Panc1 (cell line): ENCODE data around the gene TMEM132C. TPM values are rescaled to one million over a fixed set of nuclear protein-coding genes. Genes with fewer than 3 reads are reported as not detected.

Experiments
- ATAC-seq: fragments of 200-7000 bp; cut with Tn5 transposase; 2 replicates; pipeline ENCODE4 v1.9.1; 2020; ENCODE audit warnings: mild to moderate bottlenecking, moderate library complexity
- Bru-seq: library from RNA; stranded (reverse); fragments of 400-500 nt; gene quantifications from one replicate; lab custom pipeline; 2021; lab: Mats Ljungman, UMichigan
- BruChase-seq, 2 experiments: library from RNA; stranded (reverse); fragments of 400-500 nt; gene quantifications; one replicate each; lab custom pipeline; 2021; lab: Mats Ljungman, UMichigan
- BruUV-seq: library from RNA; stranded (reverse); fragments of 400-500 nt; replicated peaks from 2 replicates; lab custom pipeline; 2021; lab: Mats Ljungman, UMichigan
- CTCF ChIA-PET: fragments of 300-600 bp; sonication (Branson Sonifier 250); formaldehyde crosslinking; loops from one replicate; lab custom pipeline; 2022; ENCODE audit warnings: antibody characterized with exemption; lab: Charles Lee
- POLR2A ChIA-PET: fragments of 300-600 bp; sonication (Branson Sonifier 250); formaldehyde crosslinking; loops from one replicate; lab custom pipeline; 2022; ENCODE audit warnings: antibody characterized with exemption; lab: Charles Lee
- DNase-seq: peaks from one replicate; pipeline ENCODE4 v3.0.0-alpha.2; 2010; ENCODE audit warnings: low read depth, low spot score
- H3K27ac ChIP-seq: 2 replicates; pipeline ENCODE4 v1.5.1; 2011; ENCODE audit warnings: mild to moderate bottlenecking, low read length, inconsistent platforms
- H3K27me3 ChIP-seq: fragments of 200-500 bp; sonication (Bioruptor generic); 2 replicates; pipeline ENCODE4 v1.6.0; 2014; ENCODE audit warnings: low read length, inconsistent platforms; ENCODE audit not compliant: control insufficient read depth, insufficient read depth
- H3K36me3 ChIP-seq: fragments of 200-500 bp; sonication (Bioruptor generic); 2 replicates; pipeline ENCODE4 v1.5.1; 2014; ENCODE audit warnings: inconsistent platforms, mild to moderate bottlenecking, low read length, moderate library complexity; ENCODE audit not compliant: control insufficient read depth, insufficient read depth
- H3K4me1 ChIP-seq: 2 replicates; pipeline ENCODE4 v1.5.1; 2011; ENCODE audit warnings: inconsistent platforms, mild to moderate bottlenecking, low read length, moderate library complexity; ENCODE audit not compliant: control insufficient read depth, insufficient read depth
- H3K4me3 ChIP-seq, 2 experiments: 2 replicates each; pipeline ENCODE4 v1.5.1; 2011 to 2012; ENCODE audit warnings: low read depth in 2 of 2, low read length in 2 of 2, mild to moderate bottlenecking in 2 of 2, inconsistent platforms in 1 of 2, moderate library complexity in 1 of 2
- H3K9me3 ChIP-seq: fragments of 200-500 bp; sonication (Bioruptor generic); 2 replicates; pipeline ENCODE4 v1.5.1; 2014; ENCODE audit warnings: low read depth, mild to moderate bottlenecking, inconsistent platforms, low read length, moderate library complexity; ENCODE audit not compliant: control insufficient read depth, insufficient read depth
- POLR2AphosphoS5 ChIP-seq: IDR thresholded peaks from 2 replicates; pipeline ENCODE4 v1.6.1; 2012; ENCODE audit warnings: mild to moderate bottlenecking, low read depth, low read length, moderate library complexity
- SIN3A ChIP-seq: IDR thresholded peaks from 2 replicates; pipeline ENCODE4 v1.6.1; 2012; ENCODE audit warnings: low read depth, mild to moderate bottlenecking, low read length, moderate library complexity, borderline replicate concordance; ENCODE audit not compliant: insufficient read depth
- TCF7L2 ChIP-seq: IDR thresholded peaks from 2 replicates; pipeline ENCODE4 v1.6.1; 2011; ENCODE audit warnings: mild to moderate bottlenecking, low read depth, low read length, inconsistent platforms
- in situ Hi-C: cut with HindIII; loops from 2 replicates; pipeline ENCODE4 v1.10.0; 2016; ENCODE audit warnings: low sequenced_read_pairs, low pct_unique_long_range_greater_than_20kb
- intact Hi-C: fragments of 100-400 bp; cut with micrococcal nuclease; formaldehyde crosslinking; loops from one replicate; pipeline ENCODE4 v1.10.0; 2022; ENCODE audit not compliant: unreplicated experiment
- long read RNA-seq: library from polyadenylated mRNA; unstranded; transcript quantifications from one replicate; pipeline ENCODE4 v2.0.0, GENCODE V29; 2021; ENCODE audit not compliant: unreplicated experiment
- polyA plus RNA-seq: library from polyadenylated mRNA; unstranded; fragments of >200 nt; gene quantifications from one replicate; pipeline ENCODE4 v1.2.1, GENCODE V29; 2012; ENCODE audit warnings: missing spikeins; ENCODE audit not compliant: insufficient read length
- total RNA-seq: library from RNA; stranded (reverse); gene quantifications from one replicate; pipeline ENCODE4 v1.2.1, GENCODE V29; 2021; ENCODE audit not compliant: unreplicated experiment
- TF ChIP-seq, protein P1 (sequence below), 2 experiments: IDR thresholded peaks; 2 replicates each; pipeline ENCODE4 v1.6.1; 2011 to 2012; ENCODE audit warnings: low read depth in 2 of 2, control low read depth in 1 of 2, low read length in 1 of 2, mild to moderate bottlenecking in 1 of 2, moderate library complexity in 1 of 2; ENCODE audit not compliant: insufficient read depth in 1 of 2
- TF ChIP-seq, protein P2 (sequence below): fragments of 450-650 bp; IDR thresholded peaks from 2 replicates; pipeline ENCODE4 v1.5.1; 2017; ENCODE audit warnings: mild to moderate bottlenecking

Gene TMEM132C
- total RNA-seq (not detected), Bru-seq, nascent RNA (not detected), BruChase-seq, experiment 1, labeled RNA remaining after a 2-hour chase (not detected), BruChase-seq, experiment 2, labeled RNA remaining after a 6-hour chase (percentile 0 among the genes with signal in this experiment)
- polyA plus RNA-seq = not detected
- long read RNA-seq = 0 reads

DNA sequence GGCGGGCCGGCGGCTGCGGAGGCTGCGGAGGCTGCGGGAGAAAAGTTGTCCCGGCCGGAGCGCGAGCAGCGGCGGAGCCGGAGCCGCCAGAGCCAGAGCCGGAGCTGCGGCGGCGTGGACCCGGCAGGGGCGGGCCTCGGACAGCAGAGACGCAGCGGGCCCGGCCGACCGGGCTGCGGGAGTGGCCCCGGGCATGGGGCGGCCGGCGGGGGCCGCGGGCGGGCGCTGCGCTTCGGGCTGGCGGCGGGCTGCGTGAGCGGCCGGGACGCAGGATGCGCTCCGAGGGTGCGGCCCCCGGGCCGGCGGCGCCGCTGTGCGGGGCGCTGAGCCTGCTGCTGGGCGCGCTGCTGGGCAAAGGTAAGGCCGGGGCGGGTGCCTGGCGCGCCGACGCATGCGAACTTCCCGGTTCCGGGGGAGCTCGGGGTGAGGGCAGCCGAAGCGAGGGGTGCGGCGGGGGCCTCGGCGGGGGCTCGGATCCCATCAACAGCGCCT, at the start of gene TMEM132C:
Gene TMEM132C, plus strand, starts transcription at position 40 of the 492 bp plus-strand sequence. Its CDS starts 233 bp downstream, at position 273.
- H3K36me3 ChIP-seq = no peaks in the 10 kb centered on the region
- no peak within 1 kb of the TSS for H3K4me3 ChIP-seq
- no TSS peak for BruUV-seq
- ChIA-PET CTCF (no interaction called here), POLR2A (no interaction called here)
- no peaks in the 10 kb centered on the region for H3K9me3 ChIP-seq
- H3K27ac ChIP-seq = no peak within 1 kb of the TSS
- ATAC-seq (no peak), DNase-seq (no peak)
- no peaks in the 10 kb centered on the region for H3K27me3 ChIP-seq
- intact Hi-C loops = no loop called here
- TF ChIP-seq SIN3A (no peak), TCF7L2 (no peak), POLR2AphosphoS5 (no peak)
- TF ChIP-seq, protein P1, sequence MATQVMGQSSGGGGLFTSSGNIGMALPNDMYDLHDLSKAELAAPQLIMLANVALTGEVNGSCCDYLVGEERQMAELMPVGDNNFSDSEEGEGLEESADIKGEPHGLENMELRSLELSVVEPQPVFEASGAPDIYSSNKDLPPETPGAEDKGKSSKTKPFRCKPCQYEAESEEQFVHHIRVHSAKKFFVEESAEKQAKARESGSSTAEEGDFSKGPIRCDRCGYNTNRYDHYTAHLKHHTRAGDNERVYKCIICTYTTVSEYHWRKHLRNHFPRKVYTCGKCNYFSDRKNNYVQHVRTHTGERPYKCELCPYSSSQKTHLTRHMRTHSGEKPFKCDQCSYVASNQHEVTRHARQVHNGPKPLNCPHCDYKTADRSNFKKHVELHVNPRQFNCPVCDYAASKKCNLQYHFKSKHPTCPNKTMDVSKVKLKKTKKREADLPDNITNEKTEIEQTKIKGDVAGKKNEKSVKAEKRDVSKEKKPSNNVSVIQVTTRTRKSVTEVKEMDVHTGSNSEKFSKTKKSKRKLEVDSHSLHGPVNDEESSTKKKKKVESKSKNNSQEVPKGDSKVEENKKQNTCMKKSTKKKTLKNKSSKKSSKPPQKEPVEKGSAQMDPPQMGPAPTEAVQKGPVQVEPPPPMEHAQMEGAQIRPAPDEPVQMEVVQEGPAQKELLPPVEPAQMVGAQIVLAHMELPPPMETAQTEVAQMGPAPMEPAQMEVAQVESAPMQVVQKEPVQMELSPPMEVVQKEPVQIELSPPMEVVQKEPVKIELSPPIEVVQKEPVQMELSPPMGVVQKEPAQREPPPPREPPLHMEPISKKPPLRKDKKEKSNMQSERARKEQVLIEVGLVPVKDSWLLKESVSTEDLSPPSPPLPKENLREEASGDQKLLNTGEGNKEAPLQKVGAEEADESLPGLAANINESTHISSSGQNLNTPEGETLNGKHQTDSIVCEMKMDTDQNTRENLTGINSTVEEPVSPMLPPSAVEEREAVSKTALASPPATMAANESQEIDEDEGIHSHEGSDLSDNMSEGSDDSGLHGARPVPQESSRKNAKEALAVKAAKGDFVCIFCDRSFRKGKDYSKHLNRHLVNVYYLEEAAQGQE (IDR thresholded peaks at IDR 0.05; ENCODE audit: insufficient read depth in 1 of 2, low read depth in 2 of 2, low read length in 1 of 2) = no peak
- TF ChIP-seq, protein P2, sequence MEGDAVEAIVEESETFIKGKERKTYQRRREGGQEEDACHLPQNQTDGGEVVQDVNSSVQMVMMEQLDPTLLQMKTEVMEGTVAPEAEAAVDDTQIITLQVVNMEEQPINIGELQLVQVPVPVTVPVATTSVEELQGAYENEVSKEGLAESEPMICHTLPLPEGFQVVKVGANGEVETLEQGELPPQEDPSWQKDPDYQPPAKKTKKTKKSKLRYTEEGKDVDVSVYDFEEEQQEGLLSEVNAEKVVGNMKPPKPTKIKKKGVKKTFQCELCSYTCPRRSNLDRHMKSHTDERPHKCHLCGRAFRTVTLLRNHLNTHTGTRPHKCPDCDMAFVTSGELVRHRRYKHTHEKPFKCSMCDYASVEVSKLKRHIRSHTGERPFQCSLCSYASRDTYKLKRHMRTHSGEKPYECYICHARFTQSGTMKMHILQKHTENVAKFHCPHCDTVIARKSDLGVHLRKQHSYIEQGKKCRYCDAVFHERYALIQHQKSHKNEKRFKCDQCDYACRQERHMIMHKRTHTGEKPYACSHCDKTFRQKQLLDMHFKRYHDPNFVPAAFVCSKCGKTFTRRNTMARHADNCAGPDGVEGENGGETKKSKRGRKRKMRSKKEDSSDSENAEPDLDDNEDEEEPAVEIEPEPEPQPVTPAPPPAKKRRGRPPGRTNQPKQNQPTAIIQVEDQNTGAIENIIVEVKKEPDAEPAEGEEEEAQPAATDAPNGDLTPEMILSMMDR = no peak
- in situ Hi-C loops = no loop called here
- H3K4me1 ChIP-seq = no peaks in the 10 kb centered on the region

DNA sequence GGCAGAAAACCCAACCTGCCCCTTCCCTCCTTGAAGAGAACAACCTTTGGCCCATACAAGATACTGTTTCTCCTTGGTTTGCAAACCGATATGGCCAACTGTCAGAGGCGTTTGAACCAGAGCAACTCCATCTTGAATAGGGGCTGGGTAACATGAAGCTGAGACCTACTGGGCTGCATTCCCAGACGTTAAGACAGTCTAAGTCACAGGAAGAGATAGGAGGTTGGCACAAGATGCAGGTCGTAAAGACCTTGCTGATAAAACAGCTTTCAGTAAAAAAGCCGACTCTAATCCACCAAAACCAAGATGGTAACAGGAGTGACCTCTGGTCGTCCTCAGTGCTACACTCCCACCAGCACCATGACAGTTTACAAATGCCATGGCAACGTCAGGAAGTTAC, 42.7 kb upstream of the TMEM132C start:
- TF ChIP-seq TCF7L2 = no peak
- Histone ChIP-seq H3K27me3 (no peaks in the 10 kb centered on the region), H3K36me3 (no peaks in the 10 kb centered on the region), H3K4me3 (no peak overlapping the region), H3K4me1 (no peaks in the 10 kb centered on the region; the same call in 1 of the 2 replicates), H3K27ac (no peak overlapping the region), H3K9me3 (no peaks in the 10 kb centered on the region)
- in situ Hi-C loops (no loop called here), intact Hi-C loops (no loop called here)
- ChIA-PET CTCF (no interaction called here), POLR2A (no interaction called here)
- ATAC-seq = no peak
- BruUV-seq = no TSS peak
- no peak for DNase-seq

DNA sequence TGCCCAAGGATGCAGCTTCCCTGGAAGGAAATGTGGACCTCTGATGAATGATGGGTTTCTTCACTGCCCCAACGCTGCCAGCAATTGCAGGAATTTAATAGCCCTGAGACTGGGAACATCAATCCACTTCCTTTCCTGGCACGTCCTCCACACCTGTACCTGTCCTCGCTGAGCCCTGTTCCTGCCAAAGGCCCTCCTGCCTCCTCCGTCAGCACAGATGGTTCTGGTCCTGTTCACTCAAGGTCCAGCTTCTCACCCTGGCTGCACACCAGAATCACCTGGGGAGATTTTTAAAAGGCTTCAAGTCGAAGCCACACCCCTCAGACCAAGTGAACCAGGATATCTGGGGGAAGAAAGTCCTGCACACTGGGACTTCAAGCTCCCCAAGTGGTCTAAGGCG, 38.4 kb upstream of the TMEM132C start:
- ChIA-PET POLR2A (no interaction called here), CTCF (no interaction called here)
- Histone ChIP-seq H3K36me3 (no peaks in the 10 kb centered on the region), H3K27me3 (no peaks in the 10 kb centered on the region), H3K4me3 (no peak overlapping the region), H3K27ac (no peak overlapping the region), H3K9me3 (no peaks in the 10 kb centered on the region), H3K4me1 (no peaks in the 10 kb centered on the region; the same call in 1 of the 2 replicates)
- ATAC-seq = no peak
- BruUV-seq = no TSS peak
- intact Hi-C loops = no loop called here
- no peak for TF ChIP-seq SIN3A
- TF ChIP-seq, protein P1 (IDR thresholded peaks at IDR 0.05; ENCODE audit: insufficient read depth in 1 of 2, low read depth in 2 of 2, low read length in 1 of 2) = no peak
- TF ChIP-seq, protein P2 = no peak
- in situ Hi-C loops = no loop called here
- no peak for DNase-seq
